Vagina (tissue), 2 donors: Measurements from ENCODE around the gene ZNF446.

Source experiments
- CTCF ChIP-seq, 3 experiments: fragments of 450-650 bp in 2 of 3; fragments of 200-600 bp in 1 of 3; sonication (generic) in 1 of 3; IDR thresholded peaks; one replicate each; pipeline ENCODE4 v1.5.1; 2017 to 2019; ENCODE audit warnings: antibody characterized with exemption in 3 of 3, mild to moderate bottlenecking in 2 of 3, moderate library complexity in 2 of 3
- POLR2AphosphoS5 ChIP-seq, 2 donors: sonication (generic); formaldehyde crosslinking; IDR thresholded peaks; one replicate each; pipeline ENCODE4 v1.9.0; 2017; ENCODE audit warnings: antibody characterized with exemption in 2 of 2, mild to moderate bottlenecking in 2 of 2, low read depth in 1 of 2; ENCODE audit not compliant: insufficient read depth in 1 of 2

GRCh38 chr19:58451358-58452101 is 24.6 kb upstream of the ZNF446 start, which contains the start of gene ZNF324B:
- TF ChIP-seq CTCF (IDR thresholded peaks at IDR 0.05) (no peak), POLR2AphosphoS5 (IDR thresholded peaks at IDR 0.05; ENCODE audit: insufficient read depth in 1 of 2, low read depth in 1 of 2) (peak; percentile 87 to 96)
